Uterus (tissue), 4 donors: ENCODE results near the gene EIF5AL1. TPM values are rescaled to one million over a fixed set of nuclear protein-coding genes. Genes with fewer than 3 reads are reported as not detected.
"Not testable (repeated sequence)": the region's sequence is repeated elsewhere in the genome, so short reads cannot be mapped to it uniquely, and the experiment has no call there.

Experiments used
- DNase-seq, 2 donors: peaks; one replicate each; pipeline ENCODE4 v3.0.0-alpha.2; 2019 to 2020
- H3K27ac ChIP-seq, 2 donors: fragments of 200-600 bp; sonication (generic); 1 replicate in 1 of 2; 2 replicates in 1 of 2; pipeline ENCODE4 v1.5.1; 2016 to 2018
- H3K27me3 ChIP-seq, 2 donors: fragments of 200-600 bp; sonication (generic); one replicate each; pipeline ENCODE4 v1.5.1; 2018 to 2019; ENCODE audit warnings: control low read depth in 1 of 2
- H3K36me3 ChIP-seq, 2 donors: fragments of 200-600 bp; sonication (generic); one replicate each; pipeline ENCODE4 v1.5.1; 2019; ENCODE audit warnings: control low read depth in 1 of 2
- H3K4me1 ChIP-seq, 2 donors: fragments of 200-600 bp; sonication (generic); one replicate each; pipeline ENCODE4 v1.5.1; 2018 to 2019; ENCODE audit warnings: control low read depth in 1 of 2
- H3K4me3 ChIP-seq, 2 donors: fragments of 200-600 bp; sonication (generic); 1 replicate in 1 of 2; 2 replicates in 1 of 2; pipeline ENCODE4 v1.5.1; 2018 to 2019; ENCODE audit warnings: mild to moderate bottlenecking in 1 of 2
- H3K9me3 ChIP-seq, 2 donors: fragments of 200-600 bp; sonication (generic); one replicate each; pipeline ENCODE4 v1.5.1; 2019; ENCODE audit warnings: control low read depth in 1 of 2
- POLR2A ChIP-seq, 2 donors: fragments of 450-650 bp; IDR thresholded peaks; one replicate each; pipeline ENCODE4 v1.6.1; 2016; ENCODE audit warnings: antibody characterized with exemption in 2 of 2, mild to moderate bottlenecking in 1 of 2, moderate library complexity in 1 of 2
- intact Hi-C: fragments of 100-400 bp; cut with DNase I; formaldehyde crosslinking; loops from one replicate; pipeline ENCODE4 v1.15.1; 2023; ENCODE audit warnings: low total_unique reads
- total RNA-seq, 4 donors: library from RNA; depleted of rRNA in 3 of 4; stranded (reverse); fragments of >200 nt in 3 of 4; gene quantifications; one replicate each; pipeline versions ENCODE4 v1.1.0 to v1.2.4, GENCODE V29; 2014 to 2023
- TF ChIP-seq, protein P1 (sequence below), 4 experiments: fragments of 200-600 bp in 2 of 4; fragments of 450-650 bp in 2 of 4; sonication (generic) in 2 of 4; IDR thresholded peaks; one replicate each; pipeline ENCODE4 v1.5.1; 2016 to 2019; ENCODE audit warnings: antibody characterized with exemption in 4 of 4, mild to moderate bottlenecking in 2 of 4, moderate library complexity in 1 of 4
- donor health status: DM: yes; HTN: yes; CAD: no.

EIF5AL1 gene
- total RNA-seq, 4 donors from 2014 or later, result 0.14 to 0.29 (median 0.26) TPM; not detected in 1

DNA sequence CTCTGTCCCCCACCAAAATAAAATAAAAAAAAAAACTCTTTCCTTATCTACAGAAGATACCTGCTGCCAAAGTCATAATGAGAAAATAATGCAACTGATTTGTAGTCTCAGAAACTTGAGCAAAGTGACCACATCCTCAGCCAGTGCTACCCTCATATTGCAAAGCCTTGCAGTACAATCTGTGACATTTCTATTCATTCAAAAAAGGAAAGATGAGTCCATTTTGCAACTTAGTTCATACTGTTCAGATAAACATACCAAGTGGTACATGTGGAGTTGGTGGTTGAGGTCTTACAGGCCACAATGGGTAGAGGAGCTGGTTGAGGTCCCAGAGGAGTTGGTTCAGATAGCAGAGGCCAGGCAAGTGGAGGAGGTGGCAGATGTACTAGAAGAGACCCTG, 6.5 kb upstream of the EIF5AL1 start:
- intact Hi-C loops, result no loop called here

DNA sequence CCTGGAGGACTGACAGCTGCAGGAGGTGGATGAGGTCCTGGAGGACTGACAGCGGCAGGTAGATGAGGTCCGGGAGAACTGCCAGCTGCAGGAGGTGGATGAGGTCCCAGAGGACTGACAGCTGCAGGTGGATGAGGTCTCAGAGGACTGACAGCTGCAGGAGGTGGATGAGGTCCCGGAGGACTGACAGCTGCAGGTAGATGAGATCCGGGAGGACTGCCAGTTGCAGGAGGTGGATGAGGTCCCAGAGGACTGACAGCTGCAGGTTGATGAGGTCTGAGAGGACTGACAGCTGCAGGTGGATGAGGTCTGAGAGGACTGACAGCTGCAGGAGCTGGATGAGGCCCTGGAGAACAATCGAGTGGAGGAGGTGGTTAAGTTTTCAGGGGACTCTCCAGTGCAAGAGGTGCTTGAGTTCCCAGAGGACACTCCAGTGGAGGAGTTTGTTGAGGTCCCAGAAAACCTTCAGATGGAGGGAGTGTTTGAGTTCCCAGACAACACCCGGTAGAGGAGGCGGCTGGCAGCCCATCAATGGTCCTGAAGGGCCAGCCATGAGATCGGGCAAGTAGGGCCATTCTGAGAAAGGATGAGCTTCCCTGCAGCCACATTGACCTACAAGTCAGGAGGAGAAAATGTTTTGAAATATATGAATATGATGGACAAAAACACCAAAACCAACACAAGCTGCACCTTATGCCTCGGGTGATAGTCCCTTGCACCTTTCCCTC, 4.7 kb upstream of the EIF5AL1 start:
- H3K27ac ChIP-seq, result no peak overlapping the region
- DNase-seq, result no peak
- no peaks in the 10 kb centered on the region for H3K27me3 ChIP-seq
- H3K4me1 ChIP-seq, result no peaks in the 10 kb centered on the region
- no peak overlapping the region for H3K4me3 ChIP-seq
- no peaks in the 10 kb centered on the region for H3K9me3 ChIP-seq
- H3K36me3 ChIP-seq, result no peaks in the 10 kb centered on the region
- TF ChIP-seq, protein P1, sequence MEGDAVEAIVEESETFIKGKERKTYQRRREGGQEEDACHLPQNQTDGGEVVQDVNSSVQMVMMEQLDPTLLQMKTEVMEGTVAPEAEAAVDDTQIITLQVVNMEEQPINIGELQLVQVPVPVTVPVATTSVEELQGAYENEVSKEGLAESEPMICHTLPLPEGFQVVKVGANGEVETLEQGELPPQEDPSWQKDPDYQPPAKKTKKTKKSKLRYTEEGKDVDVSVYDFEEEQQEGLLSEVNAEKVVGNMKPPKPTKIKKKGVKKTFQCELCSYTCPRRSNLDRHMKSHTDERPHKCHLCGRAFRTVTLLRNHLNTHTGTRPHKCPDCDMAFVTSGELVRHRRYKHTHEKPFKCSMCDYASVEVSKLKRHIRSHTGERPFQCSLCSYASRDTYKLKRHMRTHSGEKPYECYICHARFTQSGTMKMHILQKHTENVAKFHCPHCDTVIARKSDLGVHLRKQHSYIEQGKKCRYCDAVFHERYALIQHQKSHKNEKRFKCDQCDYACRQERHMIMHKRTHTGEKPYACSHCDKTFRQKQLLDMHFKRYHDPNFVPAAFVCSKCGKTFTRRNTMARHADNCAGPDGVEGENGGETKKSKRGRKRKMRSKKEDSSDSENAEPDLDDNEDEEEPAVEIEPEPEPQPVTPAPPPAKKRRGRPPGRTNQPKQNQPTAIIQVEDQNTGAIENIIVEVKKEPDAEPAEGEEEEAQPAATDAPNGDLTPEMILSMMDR (IDR thresholded peaks at IDR 0.05), result no peak
- no peak for TF ChIP-seq POLR2A (IDR thresholded peaks at IDR 0.05)
- intact Hi-C loops, result no loop called here

More for the DNA sequence above, 6.5 kb upstream of the EIF5AL1 start:
- Histone ChIP-seq H3K27me3 (no peaks in the 10 kb centered on the region), H3K27ac (no peak overlapping the region), H3K4me1 (no peaks in the 10 kb centered on the region), H3K36me3 (no peaks in the 10 kb centered on the region), H3K4me3 (no peak overlapping the region), H3K9me3 (no peaks in the 10 kb centered on the region)
- DNase-seq, result no peak
- TF ChIP-seq, protein P1 (IDR thresholded peaks at IDR 0.05), result no peak
- TF ChIP-seq POLR2A (IDR thresholded peaks at IDR 0.05), result no peak

DNA sequence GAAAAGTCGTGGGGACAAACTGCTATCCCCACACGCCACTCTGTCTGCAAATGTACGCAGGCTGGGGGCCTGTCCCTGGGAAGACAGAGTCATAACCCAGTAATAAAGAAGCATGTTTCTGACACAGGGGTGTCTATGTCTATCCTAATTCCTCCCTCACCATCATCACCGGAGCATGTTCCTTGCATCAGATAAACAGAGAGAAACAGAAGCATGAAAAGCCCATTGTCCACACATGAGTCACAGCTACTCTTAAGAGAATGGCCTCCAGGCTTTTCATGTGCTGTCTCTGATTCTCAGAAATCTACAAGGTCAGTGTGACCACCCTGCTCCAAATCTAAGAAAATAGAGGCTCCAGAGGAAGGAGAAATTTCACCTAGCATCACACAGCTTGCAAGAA, 4.1 kb upstream of the EIF5AL1 start:
- H3K27me3 ChIP-seq, H3K4me1 ChIP-seq, H3K36me3 ChIP-seq, intact Hi-C loops, DNase-seq, H3K4me3 ChIP-seq, H3K9me3 ChIP-seq, H3K27ac ChIP-seq: not testable (repeated sequence)

DNA sequence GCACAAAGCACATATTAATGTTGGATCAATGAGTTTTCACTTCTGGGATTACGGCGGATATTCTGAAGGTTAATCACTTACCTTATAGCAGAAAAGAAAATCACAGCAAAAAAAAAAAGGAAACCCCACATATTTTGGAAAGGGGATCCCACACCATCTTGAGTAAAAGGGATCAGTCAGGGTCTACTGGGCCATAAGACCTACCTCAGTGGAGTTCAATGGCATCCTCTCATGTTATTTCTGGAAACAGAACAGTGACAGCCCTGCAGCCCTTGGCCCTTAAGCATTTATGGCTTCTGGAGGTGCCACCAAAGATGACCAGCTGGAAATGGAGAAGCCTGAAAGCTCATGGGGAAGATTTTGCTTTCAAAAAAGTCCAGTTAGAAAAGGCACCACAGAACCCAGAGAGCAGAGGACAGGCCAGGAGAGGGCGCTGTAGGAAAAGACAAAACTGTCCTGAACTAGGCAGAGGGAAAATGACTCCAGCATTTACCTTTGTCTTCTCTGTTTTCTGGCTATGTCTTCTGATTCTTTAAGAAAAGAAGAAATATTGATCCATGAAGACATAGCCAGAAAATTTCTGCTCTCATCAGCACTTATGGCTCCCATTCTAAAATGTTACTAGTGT, 2.9 kb upstream of the EIF5AL1 start:
- H3K27me3 ChIP-seq, H3K9me3 ChIP-seq, DNase-seq, H3K4me1 ChIP-seq, intact Hi-C loops, H3K27ac ChIP-seq, H3K4me3 ChIP-seq, H3K36me3 ChIP-seq: not testable (repeated sequence)

DNA sequence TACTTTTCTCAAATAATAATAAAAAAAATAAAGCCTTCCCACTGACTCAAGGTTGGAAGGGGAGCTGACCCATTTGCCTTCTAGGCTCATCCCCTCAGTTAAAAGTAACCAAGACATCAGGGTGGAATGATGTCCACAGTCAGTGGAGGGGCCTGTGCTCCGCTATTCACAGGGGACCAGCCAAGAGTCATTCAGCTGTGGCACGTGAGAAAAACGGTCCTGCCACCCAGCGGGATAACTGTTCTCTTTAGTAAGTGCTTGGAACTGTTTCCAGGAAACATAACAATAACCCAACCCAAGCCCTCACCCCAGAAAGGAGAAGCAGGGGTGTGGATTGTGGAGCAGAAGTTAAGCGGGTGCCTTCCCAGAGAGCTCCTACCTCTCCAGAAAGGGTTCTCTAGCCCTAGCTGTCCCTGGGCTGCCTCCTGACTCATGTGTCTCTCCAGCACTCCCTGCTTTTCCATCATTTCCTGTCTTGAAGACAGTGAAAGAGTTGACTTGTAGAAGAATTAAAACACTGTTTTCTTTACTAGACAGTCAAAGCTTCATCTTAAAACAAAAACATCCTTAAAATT, 2.3 kb upstream of the EIF5AL1 start:
- H3K27ac ChIP-seq, H3K36me3 ChIP-seq, intact Hi-C loops, H3K4me3 ChIP-seq, DNase-seq, H3K4me1 ChIP-seq, H3K9me3 ChIP-seq, H3K27me3 ChIP-seq: not testable (repeated sequence)

DNA sequence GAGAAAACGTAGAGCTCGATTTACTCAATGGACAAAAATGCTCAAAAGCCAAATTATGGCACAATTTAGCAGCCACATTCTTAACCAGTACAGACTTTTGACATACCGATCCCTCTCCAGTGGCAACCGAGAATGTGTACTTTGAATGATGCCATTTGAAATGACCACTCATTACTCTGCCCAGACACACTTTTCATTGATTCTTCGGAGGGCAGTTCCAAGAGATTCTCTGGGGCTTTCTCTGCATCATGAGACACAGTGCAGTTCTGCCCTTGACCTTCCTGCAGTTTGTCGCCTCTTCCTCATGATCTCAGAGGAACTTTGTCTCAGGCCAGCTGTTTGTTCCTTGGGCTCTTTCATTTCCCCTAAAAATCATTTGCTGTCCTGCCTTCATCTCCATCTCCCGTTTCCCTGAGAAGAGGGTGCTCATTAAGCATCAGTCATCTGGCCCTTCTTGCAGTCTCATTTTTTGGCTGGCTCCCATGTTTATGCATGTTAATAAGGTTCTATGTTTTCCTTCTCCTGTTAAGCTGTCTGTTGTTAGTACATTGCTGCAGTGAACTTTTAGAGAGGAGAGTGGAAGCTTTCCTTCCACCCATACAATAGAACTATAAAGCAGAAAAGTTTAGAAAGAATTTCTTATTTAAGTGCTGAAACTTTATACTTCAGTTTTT, 4.3 kb downstream of the EIF5AL1 start:
- H3K27ac ChIP-seq, H3K4me1 ChIP-seq, DNase-seq, intact Hi-C loops, H3K27me3 ChIP-seq, H3K4me3 ChIP-seq, H3K36me3 ChIP-seq, H3K9me3 ChIP-seq: not testable (repeated sequence)

DNA sequence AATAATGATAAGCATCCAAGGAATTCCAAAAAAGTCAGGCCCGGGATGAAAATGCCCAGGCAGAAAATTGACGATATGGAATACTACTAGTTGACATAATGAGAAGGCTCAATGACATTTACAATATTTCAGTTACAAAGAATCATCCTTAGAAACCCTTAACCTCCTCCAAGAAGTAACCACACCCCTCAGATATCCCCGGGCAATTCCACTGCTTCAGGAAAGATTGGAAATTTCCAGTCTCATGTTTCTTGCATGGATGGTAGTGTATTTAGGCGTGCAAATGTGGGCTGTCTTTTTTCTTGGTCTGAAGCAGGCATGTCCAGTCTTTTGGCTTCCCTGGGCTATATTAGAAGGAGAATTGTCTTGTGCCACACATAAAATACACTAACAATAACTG, 5.2 kb downstream of the EIF5AL1 start:
- H3K36me3 ChIP-seq, DNase-seq, H3K4me1 ChIP-seq, H3K9me3 ChIP-seq, H3K4me3 ChIP-seq, H3K27ac ChIP-seq, intact Hi-C loops, H3K27me3 ChIP-seq: not testable (repeated sequence)

DNA sequence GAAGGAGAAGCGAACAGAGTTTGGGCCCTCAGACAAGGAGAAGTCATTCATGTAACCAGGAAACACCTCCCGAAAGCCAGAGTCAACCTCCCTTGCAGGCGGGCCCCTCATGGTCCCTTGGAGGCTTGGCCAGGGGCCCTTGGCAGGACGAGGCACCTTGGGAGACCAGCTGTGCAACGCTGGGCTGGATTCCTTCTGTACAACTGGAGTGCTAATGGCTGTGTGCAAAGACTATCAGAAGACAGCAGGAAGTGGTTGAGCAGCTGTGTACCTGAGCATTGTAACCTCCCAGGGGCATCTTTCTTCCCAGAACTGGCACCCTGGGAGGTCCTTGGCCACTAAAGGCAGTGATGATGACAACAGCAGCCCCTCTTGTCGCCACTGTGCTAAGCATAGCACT, 9.4 kb downstream of the EIF5AL1 start:
- H3K9me3 ChIP-seq, DNase-seq, H3K36me3 ChIP-seq, H3K4me1 ChIP-seq, intact Hi-C loops, H3K4me3 ChIP-seq, H3K27me3 ChIP-seq, H3K27ac ChIP-seq: not testable (repeated sequence)

DNA sequence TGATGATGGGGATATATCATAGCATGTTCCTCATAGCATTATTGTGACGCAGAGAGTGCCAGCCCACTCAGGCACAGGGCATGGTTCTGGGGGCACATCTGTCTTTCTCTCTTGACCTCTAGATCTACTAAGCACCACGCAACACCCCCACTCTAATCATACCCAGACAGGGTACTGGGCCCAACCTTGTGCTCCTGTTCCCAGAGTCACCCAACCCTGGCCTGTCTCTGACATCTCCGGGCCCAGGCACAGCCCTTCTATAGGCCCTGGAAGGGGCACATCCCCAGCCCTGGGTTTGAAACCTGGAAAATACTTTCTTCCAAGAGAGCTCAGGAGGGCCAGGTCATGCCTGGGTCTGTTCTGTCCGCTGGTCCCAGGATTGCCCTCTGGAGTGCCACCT, 10.1 kb downstream of the EIF5AL1 start:
- intact Hi-C loops, DNase-seq, H3K36me3 ChIP-seq, H3K9me3 ChIP-seq, H3K4me3 ChIP-seq, H3K27me3 ChIP-seq, H3K4me1 ChIP-seq, H3K27ac ChIP-seq: not testable (repeated sequence)

DNA sequence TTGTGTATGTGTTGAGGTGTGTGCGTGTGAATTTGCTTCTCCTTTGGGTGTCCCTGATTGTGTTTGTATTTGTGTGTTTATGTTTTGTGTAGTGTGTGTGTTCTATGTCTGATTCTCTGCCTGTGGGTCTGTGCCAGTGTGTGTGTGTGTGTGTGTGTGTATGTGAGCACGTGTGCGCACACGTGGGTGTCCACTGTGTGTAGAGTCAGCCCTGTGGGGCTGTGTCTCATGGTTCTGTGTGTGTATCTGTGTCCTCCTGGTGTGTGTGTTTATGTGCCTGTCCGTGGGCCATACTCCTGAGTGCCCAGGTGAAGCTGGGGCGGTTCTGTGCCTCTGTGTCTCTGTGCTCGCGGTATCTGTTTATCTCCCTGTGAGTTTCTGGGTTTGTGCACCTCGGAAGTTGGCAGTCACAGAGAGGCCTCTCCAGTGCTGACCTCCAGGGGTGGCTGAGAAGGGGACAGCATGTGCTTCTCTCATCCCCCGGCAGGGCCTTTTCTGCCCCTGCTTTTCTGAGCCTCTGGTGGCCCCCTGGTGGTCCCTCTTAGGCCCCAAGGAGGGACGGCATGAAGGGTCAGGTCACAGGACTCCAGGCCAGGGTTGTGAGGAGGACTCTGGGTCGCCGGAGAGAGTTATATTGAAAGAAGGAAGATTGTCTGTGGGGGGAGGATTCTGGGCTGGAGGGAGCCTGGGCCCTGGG, 11.0 kb downstream of the EIF5AL1 start:
- H3K4me1 ChIP-seq, DNase-seq, H3K27me3 ChIP-seq, H3K4me3 ChIP-seq, H3K9me3 ChIP-seq, H3K36me3 ChIP-seq, intact Hi-C loops, H3K27ac ChIP-seq: not testable (repeated sequence)
